GM12878 (cell line): ENCODE measurements around the gene EEF1A1. TPM values are rescaled to one million over a fixed set of nuclear protein-coding genes. Genes with fewer than 3 reads are reported as not detected.

Experiments
- BACH1 ChIP-seq: fragments of 450-650 bp; IDR thresholded peaks from 2 replicates; pipeline ENCODE4 v1.6.1; 2017; ENCODE audit warnings: mild to moderate bottlenecking, borderline replicate concordance
- BCL11A ChIP-seq: IDR thresholded peaks from 2 replicates; pipeline ENCODE4 v1.6.1; 2011; ENCODE audit warnings: low read depth, low read length
- BCL3 ChIP-seq: IDR thresholded peaks from 2 replicates; pipeline ENCODE4 v1.6.1; 2011; ENCODE audit warnings: borderline replicate concordance, low read depth, mild to moderate bottlenecking, moderate library complexity, low read length; ENCODE audit not compliant: insufficient read depth, poor library complexity, severe bottlenecking
- EZH2 ChIP-seq: IDR thresholded peaks from 2 replicates; pipeline ENCODE4 v1.6.1; 2012; ENCODE audit warnings: low read depth, mild to moderate bottlenecking, control low read depth, inconsistent platforms, low read length, borderline replicate concordance; ENCODE audit not compliant: control insufficient read depth
- FOXK2 ChIP-seq: fragments of 450-650 bp; IDR thresholded peaks from 2 replicates; pipeline ENCODE4 v1.6.1; 2017; ENCODE audit warnings: mild to moderate bottlenecking, moderate library complexity
- HDAC6 ChIP-seq: fragments of 200-600 bp; sonication (generic); IDR thresholded peaks from one replicate; pipeline ENCODE4 v1.8.0; 2017; ENCODE audit warnings: antibody characterized with exemption; ENCODE audit not compliant: unreplicated experiment
- IKZF1 ChIP-seq: fragments of 450-650 bp; conservative IDR thresholded peaks from 2 replicates; pipeline ENCODE4 v1.6.1; 2017; ENCODE audit warnings: antibody characterized with exemption, mild to moderate bottlenecking
- JUND ChIP-seq: IDR thresholded peaks from 2 replicates; pipeline ENCODE4 v1.6.1; 2012; ENCODE audit warnings: low read depth, mild to moderate bottlenecking, low read length, improper control_type of control experiment, moderate library complexity
- MTA2 ChIP-seq: fragments of 450-650 bp; IDR thresholded peaks from 2 replicates; pipeline ENCODE4 v1.6.1; 2016; ENCODE audit warnings: low read depth, mild to moderate bottlenecking, moderate library complexity
- MYB ChIP-seq: fragments of 150-350 bp; IDR thresholded peaks from 2 replicates; pipeline ENCODE4 v1.6.1; 2014; ENCODE audit warnings: mild to moderate bottlenecking, low read depth, low read length, borderline replicate concordance
- NR2F1 ChIP-seq: fragments of 450-650 bp; conservative IDR thresholded peaks from 2 replicates; pipeline ENCODE4 v1.6.1; 2017; ENCODE audit warnings: mild to moderate bottlenecking
- NRF1 ChIP-seq: conservative IDR thresholded peaks from 2 replicates; pipeline ENCODE4 v1.6.1; 2011; ENCODE audit warnings: mild to moderate bottlenecking, low read depth, low read length, improper control_type of control experiment
- PAX5 ChIP-seq: IDR thresholded peaks from 2 replicates; pipeline ENCODE4 v1.6.1; 2011; ENCODE audit warnings: low read depth, low read length, borderline replicate concordance
- PAX8 ChIP-seq: fragments of 450-650 bp; IDR thresholded peaks from 2 replicates; pipeline ENCODE4 v1.6.1; 2017; ENCODE audit warnings: mild to moderate bottlenecking, moderate library complexity
- PKNOX1 ChIP-seq: fragments of 450-650 bp; IDR thresholded peaks from 2 replicates; pipeline ENCODE4 v1.6.1; 2016; ENCODE audit warnings: mild to moderate bottlenecking
- SIN3A ChIP-seq: IDR thresholded peaks from 2 replicates; pipeline ENCODE4 v1.6.1; 2012; ENCODE audit warnings: low read depth, low read length, improper control_type of control experiment
- TARDBP ChIP-seq: IDR thresholded peaks from 2 replicates; pipeline ENCODE4 v1.6.1; 2016; ENCODE audit warnings: borderline replicate concordance
- USF1 ChIP-seq: IDR thresholded peaks from 2 replicates; pipeline ENCODE4 v1.6.1; 2011; ENCODE audit warnings: borderline replicate concordance, low read depth, mild to moderate bottlenecking, moderate library complexity, mixed read lengths, low read length; ENCODE audit not compliant: insufficient read depth; ENCODE audit errors: extremely low read length
- ZBTB4 ChIP-seq: fragments of 450-650 bp; formaldehyde crosslinking; IDR thresholded peaks from 2 replicates; pipeline ENCODE4 v1.4.0; 2022; ENCODE audit warnings: mild to moderate bottlenecking, moderate library complexity
- ZNF207 ChIP-seq: fragments of 450-650 bp; IDR thresholded peaks from 2 replicates; pipeline ENCODE4 v1.6.1; 2014; ENCODE audit warnings: antibody characterized with exemption, mild to moderate bottlenecking, borderline replicate concordance
- ZNF274 ChIP-seq: IDR thresholded peaks from one replicate; pipeline ENCODE4 v1.8.0; 2011; ENCODE audit not compliant: insufficient read length, insufficient read depth
- ZSCAN29 ChIP-seq: fragments of 450-650 bp; IDR thresholded peaks from 2 replicates; pipeline ENCODE4 v1.6.1; 2017; ENCODE audit warnings: mild to moderate bottlenecking, moderate library complexity
- polyA plus RNA-seq, 11 experiments: library from polyadenylated mRNA; depleted of rRNA in 4 of 11; unstranded in 6 of 11; stranded (reverse) in 5 of 11; fragments of >200 nt; fragmentation: Nextera tagmentation in 4 of 11; fragmentation: Illumina TruSeq in 1 of 11; extraction: Ambion mirVana in 4 of 11; extraction: Trizol in 1 of 11; gene quantifications; 1 replicate in 1 of 11; 2 replicates in 10 of 11; pipeline versions ENCODE4 v1.2.1 to v1.2.3, GENCODE V29; 2011 to 2016; ENCODE audit warnings: inconsistent platforms in 2 of 11, missing spikeins in 2 of 11, low read depth in 1 of 11
- total RNA-seq, 4 experiments: library from RNA; depleted of rRNA in 3 of 4; stranded (reverse); fragments of >200 nt in 3 of 4; fragmentation: Illumina TruSeq in 1 of 4; extraction: Trizol in 1 of 4; gene quantifications; 2 replicates each; pipeline versions ENCODE4 v1.2.1 to v1.2.3, GENCODE V29; 2013 to 2021
- TF ChIP-seq, protein P1 (sequence below): fragments of 450-650 bp; IDR thresholded peaks from 2 replicates; pipeline ENCODE4 v1.6.1; 2017; ENCODE audit warnings: low read depth, mild to moderate bottlenecking, moderate library complexity

The EEF1A1 gene
- total and polyA plus RNA-seq, 10 of the 15 experiments (the other 5 are each of a cell fraction or from before 2014, with no cell fraction given), result 4,214 to 18,090 (median 14,132) TPM

GRCh38 chr6:73520688-73521350 lies at the start of gene EEF1A1 (continued):
- TF ChIP-seq SIN3A, result peak; percentile 68; the same call in 1 of the 2 replicates
- no peak for TF ChIP-seq FOXK2
- TF ChIP-seq NR2F1, result no peak
- no peak; the same call in 1 of the 2 replicates for TF ChIP-seq BCL11A
- peak; percentile 87 for TF ChIP-seq HDAC6
- TF ChIP-seq ZNF274, result no peak
- no peak for TF ChIP-seq EZH2
- TF ChIP-seq IKZF1, result peak; percentile 4
- TF ChIP-seq, protein P1, sequence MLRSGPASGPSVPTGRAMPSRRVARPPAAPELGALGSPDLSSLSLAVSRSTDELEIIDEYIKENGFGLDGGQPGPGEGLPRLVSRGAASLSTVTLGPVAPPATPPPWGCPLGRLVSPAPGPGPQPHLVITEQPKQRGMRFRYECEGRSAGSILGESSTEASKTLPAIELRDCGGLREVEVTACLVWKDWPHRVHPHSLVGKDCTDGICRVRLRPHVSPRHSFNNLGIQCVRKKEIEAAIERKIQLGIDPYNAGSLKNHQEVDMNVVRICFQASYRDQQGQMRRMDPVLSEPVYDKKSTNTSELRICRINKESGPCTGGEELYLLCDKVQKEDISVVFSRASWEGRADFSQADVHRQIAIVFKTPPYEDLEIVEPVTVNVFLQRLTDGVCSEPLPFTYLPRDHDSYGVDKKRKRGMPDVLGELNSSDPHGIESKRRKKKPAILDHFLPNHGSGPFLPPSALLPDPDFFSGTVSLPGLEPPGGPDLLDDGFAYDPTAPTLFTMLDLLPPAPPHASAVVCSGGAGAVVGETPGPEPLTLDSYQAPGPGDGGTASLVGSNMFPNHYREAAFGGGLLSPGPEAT, result peak; percentile 82
- TF ChIP-seq JUND, result no peak
- no peak for TF ChIP-seq PAX8
- TF ChIP-seq MTA2, result peak; percentile 50
- TF ChIP-seq TARDBP, result no peak; the same call in none of the 2 replicates
- TF ChIP-seq MYB, result no peak
- peak; percentile 68; the same call in 1 of the 2 replicates for TF ChIP-seq PAX5
- TF ChIP-seq USF1, result no peak
- peak; percentile 87 for TF ChIP-seq BACH1
- peak; percentile 76 for TF ChIP-seq NRF1
- TF ChIP-seq ZSCAN29, result peak; percentile 99
- TF ChIP-seq PKNOX1, result peak; percentile 76; the same call in 1 of the 2 replicates
- peak; percentile 74; the same call in 1 of the 2 replicates for TF ChIP-seq ZNF207
- peak; percentile 87 for TF ChIP-seq BCL3
- no peak for TF ChIP-seq ZBTB4
